ENCODE data around the gene ARID3A.

- TF ChIP-seq, protein P1, sequence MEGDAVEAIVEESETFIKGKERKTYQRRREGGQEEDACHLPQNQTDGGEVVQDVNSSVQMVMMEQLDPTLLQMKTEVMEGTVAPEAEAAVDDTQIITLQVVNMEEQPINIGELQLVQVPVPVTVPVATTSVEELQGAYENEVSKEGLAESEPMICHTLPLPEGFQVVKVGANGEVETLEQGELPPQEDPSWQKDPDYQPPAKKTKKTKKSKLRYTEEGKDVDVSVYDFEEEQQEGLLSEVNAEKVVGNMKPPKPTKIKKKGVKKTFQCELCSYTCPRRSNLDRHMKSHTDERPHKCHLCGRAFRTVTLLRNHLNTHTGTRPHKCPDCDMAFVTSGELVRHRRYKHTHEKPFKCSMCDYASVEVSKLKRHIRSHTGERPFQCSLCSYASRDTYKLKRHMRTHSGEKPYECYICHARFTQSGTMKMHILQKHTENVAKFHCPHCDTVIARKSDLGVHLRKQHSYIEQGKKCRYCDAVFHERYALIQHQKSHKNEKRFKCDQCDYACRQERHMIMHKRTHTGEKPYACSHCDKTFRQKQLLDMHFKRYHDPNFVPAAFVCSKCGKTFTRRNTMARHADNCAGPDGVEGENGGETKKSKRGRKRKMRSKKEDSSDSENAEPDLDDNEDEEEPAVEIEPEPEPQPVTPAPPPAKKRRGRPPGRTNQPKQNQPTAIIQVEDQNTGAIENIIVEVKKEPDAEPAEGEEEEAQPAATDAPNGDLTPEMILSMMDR (IDR thresholded peaks at IDR 0.05): no peak
- TF ChIP-seq FOXK1 (CRISPR knock-in tag; IDR thresholded peaks at IDR 0.05) (no peak), IRF2 (CRISPR knock-in tag; IDR thresholded peaks at IDR 0.05; ENCODE audit: borderline replicate concordance, low read depth) (no peak), JUN (CRISPR knock-in tag; IDR thresholded peaks at IDR 0.05) (no peak), ZNF263 (CRISPR knock-in tag; IDR thresholded peaks at IDR 0.05; ENCODE audit: low read depth) (no peak), NR2C2 (CRISPR knock-in tag; IDR thresholded peaks at IDR 0.05) (no peak), KAT7 (CRISPR knock-in tag; IDR thresholded peaks at IDR 0.05; ENCODE audit: borderline replicate concordance) (no peak), CREM (CRISPR knock-in tag; IDR thresholded peaks at IDR 0.05) (no peak)
- TF ChIP-seq, protein P2, sequence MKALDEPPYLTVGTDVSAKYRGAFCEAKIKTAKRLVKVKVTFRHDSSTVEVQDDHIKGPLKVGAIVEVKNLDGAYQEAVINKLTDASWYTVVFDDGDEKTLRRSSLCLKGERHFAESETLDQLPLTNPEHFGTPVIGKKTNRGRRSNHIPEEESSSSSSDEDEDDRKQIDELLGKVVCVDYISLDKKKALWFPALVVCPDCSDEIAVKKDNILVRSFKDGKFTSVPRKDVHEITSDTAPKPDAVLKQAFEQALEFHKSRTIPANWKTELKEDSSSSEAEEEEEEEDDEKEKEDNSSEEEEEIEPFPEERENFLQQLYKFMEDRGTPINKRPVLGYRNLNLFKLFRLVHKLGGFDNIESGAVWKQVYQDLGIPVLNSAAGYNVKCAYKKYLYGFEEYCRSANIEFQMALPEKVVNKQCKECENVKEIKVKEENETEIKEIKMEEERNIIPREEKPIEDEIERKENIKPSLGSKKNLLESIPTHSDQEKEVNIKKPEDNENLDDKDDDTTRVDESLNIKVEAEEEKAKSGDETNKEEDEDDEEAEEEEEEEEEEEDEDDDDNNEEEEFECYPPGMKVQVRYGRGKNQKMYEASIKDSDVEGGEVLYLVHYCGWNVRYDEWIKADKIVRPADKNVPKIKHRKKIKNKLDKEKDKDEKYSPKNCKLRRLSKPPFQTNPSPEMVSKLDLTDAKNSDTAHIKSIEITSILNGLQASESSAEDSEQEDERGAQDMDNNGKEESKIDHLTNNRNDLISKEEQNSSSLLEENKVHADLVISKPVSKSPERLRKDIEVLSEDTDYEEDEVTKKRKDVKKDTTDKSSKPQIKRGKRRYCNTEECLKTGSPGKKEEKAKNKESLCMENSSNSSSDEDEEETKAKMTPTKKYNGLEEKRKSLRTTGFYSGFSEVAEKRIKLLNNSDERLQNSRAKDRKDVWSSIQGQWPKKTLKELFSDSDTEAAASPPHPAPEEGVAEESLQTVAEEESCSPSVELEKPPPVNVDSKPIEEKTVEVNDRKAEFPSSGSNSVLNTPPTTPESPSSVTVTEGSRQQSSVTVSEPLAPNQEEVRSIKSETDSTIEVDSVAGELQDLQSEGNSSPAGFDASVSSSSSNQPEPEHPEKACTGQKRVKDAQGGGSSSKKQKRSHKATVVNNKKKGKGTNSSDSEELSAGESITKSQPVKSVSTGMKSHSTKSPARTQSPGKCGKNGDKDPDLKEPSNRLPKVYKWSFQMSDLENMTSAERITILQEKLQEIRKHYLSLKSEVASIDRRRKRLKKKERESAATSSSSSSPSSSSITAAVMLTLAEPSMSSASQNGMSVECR (CRISPR knock-in tag; IDR thresholded peaks at IDR 0.05; ENCODE audit: borderline replicate concordance): no peak
- TF ChIP-seq, protein P3, sequence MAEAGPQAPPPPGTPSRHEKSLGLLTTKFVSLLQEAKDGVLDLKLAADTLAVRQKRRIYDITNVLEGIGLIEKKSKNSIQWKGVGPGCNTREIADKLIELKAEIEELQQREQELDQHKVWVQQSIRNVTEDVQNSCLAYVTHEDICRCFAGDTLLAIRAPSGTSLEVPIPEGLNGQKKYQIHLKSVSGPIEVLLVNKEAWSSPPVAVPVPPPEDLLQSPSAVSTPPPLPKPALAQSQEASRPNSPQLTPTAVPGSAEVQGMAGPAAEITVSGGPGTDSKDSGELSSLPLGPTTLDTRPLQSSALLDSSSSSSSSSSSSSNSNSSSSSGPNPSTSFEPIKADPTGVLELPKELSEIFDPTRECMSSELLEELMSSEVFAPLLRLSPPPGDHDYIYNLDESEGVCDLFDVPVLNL (CRISPR knock-in tag; IDR thresholded peaks at IDR 0.05; ENCODE audit: borderline replicate concordance, low read depth): no peak
Measured at GRCh38 chr19:1012334-1012733, 86.5 kb downstream of the ARID3A start.

Measured in WTC11 (cell line).